ENCODE results near the gene CALM1.

Gene CALM1

DNA sequence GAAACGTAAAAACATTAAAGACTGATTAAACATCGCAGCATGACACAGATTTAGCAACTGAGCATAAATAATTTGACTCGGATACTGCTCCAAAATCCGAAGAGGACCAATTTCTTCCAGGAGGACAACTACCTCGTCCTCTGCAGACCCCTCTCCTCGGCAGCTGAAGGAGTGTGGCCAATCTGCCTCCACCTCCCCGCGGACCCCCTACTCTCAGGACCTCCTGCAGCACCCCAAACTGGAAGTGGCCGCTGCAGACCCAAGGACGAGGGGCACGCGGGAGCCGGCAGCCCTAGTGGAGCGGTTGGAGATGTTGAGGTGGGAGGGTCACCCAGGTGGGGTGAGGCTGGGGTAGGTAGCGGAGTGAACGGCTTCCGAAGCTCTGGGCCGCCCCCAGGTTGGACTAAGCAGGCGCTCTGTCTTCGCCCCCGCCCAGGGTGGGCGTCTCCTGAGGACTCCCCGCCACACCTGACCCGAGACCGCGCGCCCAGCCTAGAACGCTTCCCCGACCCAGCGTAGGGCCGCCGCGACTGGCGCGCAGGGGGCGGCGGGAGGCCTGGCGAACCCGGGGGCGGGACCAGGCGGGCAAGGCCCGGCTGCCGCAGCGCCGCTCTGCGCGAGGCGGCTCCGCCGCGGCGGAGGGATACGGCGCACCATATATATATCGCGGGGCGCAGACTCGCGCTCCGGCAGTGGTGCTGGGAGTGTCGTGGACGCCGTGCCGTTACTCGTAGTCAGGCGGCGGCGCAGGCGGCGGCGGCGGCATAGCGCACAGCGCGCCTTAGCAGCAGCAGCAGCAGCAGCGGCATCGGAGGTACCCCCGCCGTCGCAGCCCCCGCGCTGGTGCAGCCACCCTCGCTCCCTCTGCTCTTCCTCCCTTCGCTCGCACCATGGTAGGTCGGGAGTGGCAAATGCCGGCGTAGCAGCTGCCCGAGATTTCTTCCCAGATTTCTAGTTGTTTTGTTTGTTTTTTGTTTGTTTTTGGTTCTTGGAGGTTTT lies at the start of gene CALM1:
CALM1 (plus strand) TSS at position 689 of the 999 bp plus-strand sequence; CDS start at position 891, 202 bp downstream.
- peak; percentile 99 for DNase-seq

DNA sequence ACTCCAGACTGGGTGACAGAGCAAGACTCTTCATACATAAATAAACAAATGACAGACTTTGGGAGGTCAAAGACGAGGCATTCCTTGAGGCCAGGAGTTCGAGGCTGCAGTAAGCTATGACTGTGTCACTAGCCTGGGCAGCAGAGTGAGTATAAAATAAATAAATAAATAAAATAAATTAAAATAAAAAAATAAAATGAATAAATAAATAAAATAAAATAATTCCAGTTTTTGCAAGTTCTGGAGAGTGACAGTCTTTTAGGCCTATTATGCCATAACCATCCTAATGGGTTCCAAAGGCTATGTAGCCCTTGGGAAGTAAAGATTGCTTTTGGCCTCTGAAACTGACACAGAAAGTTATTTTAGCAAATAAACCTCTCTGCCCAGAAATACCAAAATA lies 48.6 kb upstream of the CALM1 start:
- no peak for DNase-seq

DNA sequence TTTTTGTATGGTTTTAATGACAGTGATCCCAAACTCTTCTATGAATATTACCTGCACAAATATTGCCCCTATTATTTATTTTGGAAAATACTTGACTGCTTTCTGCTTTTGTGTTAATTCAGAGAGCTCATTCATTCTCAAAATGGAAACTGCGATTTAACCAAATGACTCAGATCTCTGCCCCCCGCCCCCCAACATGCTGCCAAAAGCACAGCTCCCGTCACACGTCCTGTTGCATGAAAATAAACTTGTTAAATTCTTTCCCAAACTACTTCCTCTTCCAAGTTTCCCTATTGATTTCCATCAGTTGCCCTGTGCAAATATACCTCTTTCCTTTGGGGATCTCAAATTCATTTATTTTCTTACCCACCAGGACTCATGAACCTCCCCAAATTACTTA lies 47.1 kb upstream of the CALM1 start:
- no peak for DNase-seq

DNA sequence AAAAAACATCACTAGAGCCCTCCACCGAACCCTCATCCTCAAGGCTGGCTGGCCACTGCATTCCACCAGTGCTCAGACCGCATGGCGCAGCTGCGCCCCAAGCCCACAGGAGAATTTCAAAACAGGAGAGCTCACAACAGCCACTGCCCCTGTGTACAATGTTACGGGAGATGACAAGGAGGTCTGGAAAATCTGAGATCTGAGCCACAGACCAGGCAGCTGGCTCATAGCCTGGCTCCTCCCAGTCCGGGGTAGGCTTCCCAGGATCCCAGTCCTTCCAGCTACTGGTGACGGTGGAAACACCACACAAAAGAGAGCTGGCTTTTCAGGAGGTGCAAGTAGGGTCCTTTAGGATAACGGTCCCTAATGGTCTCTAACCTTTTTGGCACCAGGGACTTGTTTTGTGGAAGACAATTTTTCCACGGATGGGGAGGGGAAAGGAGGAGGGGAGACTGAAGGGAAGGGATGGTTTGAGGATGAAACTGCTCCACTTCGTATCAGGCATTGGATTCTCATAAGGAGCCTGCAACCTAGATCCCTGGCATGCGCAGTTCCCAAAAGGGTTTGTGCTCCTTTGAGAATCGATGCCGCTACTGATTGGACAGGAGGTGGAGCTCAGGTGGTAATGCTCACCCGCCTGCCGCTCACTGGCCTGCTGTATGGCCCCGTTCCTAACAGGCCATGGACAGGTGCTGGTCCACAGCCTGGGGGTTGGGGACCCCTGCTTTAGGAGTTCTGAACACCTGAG lies 42.1 kb upstream of the CALM1 start:
- no peak for DNase-seq

DNA sequence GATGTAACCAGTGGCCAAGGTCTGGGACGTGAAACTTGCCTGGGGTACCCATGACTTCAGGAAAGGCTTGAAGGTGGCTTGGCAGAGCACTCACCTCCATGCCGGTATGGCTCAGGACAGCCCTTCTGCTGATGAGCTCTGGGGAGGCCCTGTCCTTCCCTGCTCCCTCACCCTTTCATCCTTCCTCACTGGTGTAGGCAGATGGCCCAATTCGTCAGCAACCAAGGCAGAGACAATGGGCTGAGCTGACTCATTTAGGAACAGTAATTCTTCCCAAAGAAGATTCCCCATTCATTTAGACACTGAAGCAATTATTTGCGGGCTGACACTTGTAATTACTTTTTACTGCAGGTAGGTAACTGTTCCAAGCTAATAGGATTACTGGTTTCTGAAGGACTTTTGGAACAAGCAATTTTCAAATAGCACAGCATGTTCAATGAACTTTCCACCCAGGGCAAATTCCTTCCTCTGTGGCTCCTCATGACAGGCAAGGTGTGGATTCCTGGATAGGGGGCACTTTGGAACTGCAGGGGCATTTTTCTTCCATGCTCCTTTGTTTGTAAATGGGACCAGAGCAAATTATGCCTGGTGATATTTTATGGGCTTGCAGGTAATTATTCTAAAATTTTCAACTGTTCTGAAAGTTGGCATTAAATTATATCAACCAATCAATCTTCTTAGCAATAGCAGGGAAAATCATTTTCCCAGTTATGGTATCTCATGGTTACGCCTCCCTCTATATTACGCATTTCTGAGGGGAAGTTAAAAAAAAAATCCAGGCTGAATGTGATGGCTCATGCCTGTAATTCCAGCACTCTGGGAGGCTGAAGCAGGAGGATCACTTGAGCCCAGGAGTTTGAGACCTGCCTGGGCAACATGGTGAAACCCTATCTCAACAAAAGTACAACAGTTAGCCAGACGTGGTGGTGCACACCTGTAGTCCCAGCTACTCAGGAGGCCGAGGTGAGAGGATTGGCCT lies 41.0 kb upstream of the CALM1 start:
- DNase-seq: no peak

DNA sequence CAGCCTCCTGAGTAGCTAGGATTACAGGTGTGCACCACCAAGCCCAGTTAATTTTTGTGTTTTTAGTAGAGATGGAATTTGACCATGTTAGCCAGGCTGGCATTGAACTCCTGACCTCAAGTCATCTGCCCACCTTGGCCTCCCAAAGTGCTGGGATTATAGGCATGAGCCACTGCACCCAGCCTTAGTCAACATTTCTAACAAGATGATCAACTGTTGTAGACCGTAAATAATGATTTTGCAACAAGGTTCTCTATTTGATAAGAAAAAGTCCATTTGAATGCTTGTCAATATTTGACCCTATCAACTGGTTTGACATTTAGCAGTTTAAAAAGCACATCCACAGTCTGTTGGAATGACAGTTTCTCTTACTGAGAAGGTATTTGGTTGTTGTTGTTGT lies 39.9 kb upstream of the CALM1 start:
- no peak for DNase-seq

DNA sequence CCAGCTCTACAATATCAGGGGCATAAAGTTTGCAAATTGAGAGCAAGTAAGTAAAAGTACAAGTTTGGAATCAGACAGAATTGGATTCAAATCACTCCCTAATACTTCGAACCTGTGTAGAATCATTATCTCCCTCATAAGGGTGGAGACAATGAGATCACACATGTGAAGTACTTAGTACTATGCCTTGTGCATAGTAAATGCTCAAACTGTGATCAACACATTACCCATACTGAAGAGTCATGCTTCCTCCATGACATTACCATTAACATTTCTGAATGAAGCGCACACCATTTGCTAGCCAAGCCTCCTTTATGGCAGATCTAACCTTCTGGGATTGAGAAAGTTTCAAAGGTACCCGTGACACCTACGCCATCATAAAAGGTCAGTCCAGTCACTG lies 38.5 kb upstream of the CALM1 start:
- no peak for DNase-seq

DNA sequence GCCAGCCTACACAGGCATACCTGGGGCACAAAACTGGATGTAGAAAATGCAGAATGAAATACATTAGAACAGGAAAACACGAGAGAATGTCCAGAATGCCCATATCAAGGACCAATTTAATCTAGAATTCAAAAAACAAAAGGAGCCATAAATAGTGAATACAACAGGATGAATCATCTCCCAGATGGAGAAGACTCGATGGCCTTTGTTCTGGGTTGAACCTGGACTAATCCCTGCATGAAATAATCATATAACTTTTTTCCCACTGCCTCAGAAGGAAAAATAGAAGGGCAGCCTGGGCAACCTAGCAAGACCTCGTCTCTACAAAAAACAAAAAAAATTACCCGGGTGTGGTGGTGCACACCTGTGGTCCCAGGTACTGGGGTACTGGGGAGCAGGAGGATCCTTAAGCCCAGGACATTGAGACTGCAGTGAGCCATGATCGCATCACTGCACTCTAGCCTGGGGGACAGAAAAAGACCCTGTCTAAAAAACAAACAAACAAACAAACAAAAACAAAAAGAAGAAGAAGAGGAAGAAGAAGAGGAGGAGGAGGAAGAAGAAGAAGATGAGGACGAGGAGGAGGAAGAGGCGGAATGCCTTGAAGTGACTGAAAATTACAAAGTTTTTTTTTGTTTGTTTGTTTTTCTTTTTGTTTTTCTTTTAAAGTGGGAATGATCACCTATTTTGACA lies 34.8 kb upstream of the CALM1 start:
- no peak for DNase-seq

DNA sequence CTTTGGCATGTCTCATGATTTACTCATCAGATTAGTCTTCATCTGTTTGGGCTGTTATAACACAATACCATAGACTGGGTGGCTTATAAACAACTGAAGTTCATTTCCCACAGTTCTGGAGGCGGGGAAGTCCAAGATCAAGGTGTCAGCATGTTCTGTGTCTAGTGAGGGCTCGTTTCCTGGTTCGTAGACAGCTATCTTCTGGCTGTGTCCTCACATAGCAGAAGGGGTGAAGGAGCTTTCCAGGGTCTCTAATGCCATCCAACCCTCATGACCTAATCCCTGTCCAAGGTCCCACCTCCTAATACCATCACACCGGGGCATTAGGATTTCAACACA lies 34.3 kb upstream of the CALM1 start:
- no peak for DNase-seq

DNA sequence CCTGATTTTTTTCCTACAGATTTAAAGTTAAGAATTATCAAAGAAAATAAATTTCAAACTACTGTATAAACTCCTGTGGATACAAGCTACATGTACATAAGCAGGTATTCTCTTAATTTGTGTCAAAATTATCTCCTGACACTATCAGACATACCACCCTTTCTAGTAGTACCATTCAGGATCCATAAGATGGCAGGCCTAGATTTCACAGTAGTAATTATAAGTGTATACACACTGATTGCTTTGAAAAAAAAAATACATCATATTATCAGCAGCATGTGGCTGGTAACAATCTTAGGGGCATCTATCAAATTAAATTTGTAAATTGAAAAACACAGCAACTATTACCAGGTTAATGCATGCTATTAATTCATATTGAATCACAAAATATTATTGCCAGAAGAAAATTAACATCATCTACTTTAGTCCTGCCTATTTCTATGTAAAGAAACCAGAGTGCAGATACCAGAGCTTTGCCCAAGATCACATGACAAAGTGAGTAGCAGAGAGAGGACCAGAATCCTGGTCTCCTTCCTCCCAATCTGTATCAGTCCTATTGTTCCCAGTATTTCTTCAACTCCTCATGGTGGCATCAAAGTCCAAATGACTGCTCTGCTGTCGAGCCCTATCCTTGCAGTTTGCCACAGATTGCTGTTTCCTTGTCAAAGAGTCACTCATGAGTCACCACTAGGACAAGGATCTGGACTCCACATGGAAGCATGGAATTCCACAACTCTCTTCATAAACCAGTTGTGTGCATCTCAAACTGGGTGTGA lies 27.7 kb upstream of the CALM1 start:
- DNase-seq: no peak

DNA sequence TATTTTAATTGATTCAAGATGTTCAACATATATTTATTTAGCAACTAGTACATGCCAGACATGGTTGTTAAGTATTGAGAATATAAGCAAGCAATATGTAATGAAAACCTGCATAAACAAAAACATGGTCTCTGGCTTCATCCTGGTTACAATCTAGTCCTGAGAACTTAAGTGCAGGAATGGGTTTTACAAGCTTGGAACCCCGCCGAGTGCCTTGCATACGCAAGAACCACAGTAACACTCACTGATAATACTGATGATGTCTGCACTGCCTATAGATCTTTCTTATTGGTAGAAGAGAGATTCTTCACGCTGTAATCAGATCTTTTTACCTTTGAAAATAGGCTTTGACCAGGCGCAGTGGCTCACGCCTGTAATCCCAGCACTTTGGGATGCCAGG lies 22.9 kb upstream of the CALM1 start:
- no peak for DNase-seq

DNA sequence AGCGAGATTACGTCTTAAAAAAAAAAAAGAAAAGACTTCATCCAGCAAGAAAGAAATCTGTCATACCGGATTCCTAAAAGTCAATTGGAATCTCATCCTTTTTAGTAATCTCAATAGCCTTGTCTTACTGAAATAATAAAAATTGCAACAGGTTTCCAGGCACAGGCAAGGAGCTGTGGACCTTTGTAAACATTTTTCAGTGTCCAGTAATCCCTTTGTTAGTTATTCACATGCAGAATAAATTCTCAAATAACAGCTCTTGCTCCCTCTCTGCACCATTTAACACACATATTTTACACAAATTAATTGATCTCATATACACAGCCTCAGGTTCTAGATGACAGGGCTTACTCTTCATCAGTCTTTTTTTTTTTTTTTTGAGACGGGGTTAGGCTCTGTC lies 22.0 kb upstream of the CALM1 start:
- no peak for DNase-seq

DNA sequence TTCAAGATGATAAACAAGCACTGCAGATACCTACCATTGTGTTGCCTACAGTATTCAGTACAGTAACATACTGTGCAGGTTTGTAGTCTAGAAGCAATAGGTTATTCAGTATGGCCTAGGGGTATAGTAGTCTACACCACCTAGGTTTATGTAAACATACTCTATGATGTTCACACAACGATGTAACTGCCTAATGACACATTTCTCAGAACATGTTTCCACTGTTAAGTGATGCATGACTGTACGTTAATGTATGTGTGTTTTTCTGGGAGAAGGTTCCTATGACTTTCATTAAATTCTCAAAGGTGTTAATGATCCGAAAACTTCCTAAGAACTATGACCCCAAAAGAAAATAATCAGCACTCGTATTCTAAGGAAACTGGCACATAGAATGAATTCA lies 20.9 kb upstream of the CALM1 start:
- no peak for DNase-seq

DNA sequence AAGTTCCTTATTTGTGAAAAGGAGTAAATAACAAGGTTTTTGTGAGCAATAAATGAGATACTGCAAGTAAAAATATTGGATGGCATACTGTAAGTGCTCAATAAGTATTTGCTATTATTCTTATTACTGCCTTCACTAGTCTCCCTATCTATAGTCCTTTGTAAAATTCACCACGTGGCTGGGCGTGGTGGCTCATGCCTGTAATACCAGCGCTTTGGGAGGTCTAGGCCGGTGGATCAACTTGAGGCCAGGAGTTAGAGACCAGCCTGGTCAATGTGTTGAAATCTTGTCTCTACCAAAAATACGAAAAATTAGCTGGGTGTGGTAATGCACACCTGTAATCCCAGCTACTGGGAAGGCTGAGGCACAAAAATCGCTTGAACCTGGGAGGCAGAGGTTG lies 18.6 kb upstream of the CALM1 start:
- no peak for DNase-seq

DNA sequence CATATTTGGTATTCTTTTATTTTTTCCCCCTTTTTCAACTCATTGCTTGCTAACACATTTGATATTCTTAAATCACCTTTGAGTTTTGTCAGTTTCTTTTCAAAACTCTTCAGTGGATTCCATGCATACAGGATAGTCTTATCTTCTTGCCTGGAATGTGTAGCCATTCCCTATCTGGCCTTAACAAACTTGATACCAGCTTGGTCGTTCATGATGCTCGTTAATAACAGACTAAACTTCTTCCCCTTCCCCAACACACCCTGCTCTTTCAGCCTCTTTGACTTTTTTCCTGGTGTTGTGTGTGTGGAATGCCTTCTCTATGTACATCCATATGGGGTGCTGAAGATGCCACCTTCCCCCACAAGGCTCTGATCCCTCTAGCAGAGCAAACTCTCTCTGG lies 17.7 kb upstream of the CALM1 start:
- DNase-seq: no peak

DNA sequence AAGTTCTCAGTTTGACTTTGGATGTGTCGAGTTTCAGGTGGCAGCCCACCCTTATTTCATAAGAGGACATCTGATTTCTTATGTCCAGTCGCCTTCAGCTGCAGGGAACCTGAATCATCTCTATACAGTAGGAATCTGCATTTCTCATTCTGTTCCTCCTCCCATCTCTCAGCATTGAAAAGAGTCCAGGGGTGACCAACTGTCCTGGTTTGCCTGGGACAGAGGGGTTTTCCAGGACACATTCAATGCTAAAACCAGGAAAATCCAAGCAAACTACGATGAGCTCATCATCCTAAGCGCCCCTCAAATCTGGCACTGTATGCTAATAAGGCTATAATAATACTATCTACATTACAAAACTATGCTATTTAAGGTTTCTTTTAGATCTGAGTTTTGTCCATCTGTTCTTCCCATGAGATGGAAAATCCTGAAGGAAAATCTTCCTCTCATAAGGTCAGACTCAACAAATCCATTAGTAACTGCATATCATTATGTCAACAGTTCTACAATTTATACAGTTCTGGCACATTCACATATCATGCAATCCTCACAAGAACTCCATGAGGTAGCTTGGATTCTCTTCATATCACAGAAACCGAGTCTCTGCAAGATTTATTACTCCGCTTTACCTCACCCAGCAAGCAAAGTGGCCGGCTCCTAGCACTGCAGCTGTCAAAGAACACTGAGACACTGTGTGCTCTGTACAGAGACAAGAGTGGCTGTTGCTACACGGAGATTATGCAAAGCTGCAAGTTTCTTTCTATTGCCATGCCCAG lies 15.6 kb upstream of the CALM1 start:
- no peak for DNase-seq

DNA sequence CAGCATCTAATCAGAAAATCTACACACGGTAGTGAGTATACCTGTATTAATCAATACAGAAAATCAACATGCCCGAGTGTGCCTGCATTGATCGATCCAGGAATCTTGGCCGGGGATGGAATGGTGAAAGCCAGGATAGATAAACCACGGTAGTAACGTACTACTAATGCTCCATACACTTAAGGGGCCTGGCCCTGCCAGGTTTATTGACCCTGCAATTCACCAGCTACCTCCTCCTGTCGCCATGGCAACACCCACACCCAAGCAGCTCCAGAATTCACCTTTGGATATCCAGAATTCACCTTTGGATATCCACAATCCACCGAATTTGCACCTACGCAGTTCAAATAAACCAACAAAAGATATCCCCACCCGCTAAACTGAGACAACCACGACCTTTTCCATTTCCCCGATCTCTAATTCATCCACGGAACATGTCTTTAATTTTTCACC lies 14.8 kb upstream of the CALM1 start:
- DNase-seq: no peak

DNA sequence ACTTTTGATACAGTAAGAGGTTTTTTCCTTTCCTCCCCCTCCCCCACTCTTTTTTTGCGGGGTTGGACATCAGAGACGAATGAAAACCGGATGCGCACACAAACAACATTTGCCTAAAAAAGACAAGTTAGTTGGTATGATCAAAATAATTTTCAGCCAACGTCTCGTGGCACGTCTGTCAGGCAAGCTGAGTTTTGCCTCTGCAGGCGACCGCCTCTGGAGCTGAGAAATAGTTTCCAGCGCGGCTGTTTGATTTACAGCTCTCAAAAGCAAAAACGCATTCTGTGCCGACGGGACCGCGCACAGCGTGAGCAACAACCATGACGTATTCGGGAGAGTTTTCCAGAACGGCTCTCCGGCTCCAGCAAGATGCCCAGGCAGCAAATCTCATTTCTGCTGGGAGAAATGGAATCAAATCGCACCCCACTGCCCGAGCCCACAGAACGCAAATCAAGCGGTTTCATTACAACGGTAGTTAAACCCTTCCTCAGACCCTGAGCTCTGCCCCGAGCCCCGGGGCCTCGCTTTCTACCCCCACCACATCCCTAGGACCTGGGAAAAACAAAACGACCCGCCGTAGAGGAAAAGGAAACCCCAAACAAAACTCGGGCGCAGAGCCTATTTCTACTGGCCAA lies 14.2 kb upstream of the CALM1 start:
- peak; percentile 82 for DNase-seq

DNA sequence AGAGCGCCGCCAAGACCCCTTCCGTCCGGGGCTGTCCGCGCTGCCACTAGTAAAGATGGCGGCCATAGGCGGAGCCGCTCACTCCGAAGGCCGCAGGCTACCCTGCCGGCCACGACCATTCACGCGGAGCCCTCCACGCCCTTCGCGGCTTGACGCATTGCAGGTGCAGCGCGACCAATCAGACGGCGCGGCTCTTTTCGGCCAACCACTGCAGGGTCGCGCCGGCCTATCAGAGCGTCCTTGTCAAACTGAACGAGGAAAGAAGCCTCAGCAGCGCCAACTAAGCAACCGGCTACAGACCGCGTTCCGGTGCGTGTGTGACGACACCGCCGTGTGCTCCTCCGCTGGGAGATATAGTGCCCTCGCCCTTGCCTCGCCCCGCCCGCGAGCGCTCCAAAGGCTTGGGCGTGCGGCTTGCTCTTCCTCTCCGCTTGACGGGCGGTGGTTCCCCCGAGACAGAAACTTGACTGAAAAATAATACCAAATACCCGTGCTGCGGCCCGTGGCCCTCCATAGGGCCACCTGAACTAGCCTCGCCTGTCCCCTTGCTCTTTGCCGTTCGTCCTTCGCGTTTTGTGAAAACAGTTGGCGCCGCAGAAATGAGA lies 13.6 kb upstream of the CALM1 start:
- peak; percentile 98 for DNase-seq
